DMS53 treated with DMSO at 0.1 percent for 48 hours (cell line): ENCODE data around the gene LY6G6D.

ENCODE experiments used
- DNase-seq: peaks from one replicate; lab custom pipeline; 2025; ENCODE audit not compliant: unreplicated experiment; lab: John Stamatoyannopoulos, UW

The LY6G6D gene

GRCh38 chr6:31715022-31715958 lies at the start of gene LY6G6D:
TSS of gene LY6G6D (plus strand) at chr6:31715348. CDS start at chr6:31715356, 8 bp downstream.
- no peak for DNase-seq

- peak; percentile 96 for DNase-seq
These were observed 49.4 kb upstream of the LY6G6D start, which contains the start of gene CSNK2B for GRCh38 chr6:31665501-31666336. TSS of gene CSNK2B (plus strand) at chr6:31666080. CDS start at chr6:31666832, 752 bp downstream.

- no peak for DNase-seq
These were observed 48.7 kb upstream of the LY6G6D start for GRCh38 chr6:31666337-31666965.

- DNase-seq, result no peak
These were observed 45.5 kb upstream of the LY6G6D start, which contains the start of gene LY6G5B for GRCh38 chr6:31669676-31670075. TSS of gene LY6G5B (plus strand) at chr6:31669976. CDS start at chr6:31670951, 975 bp downstream.

- DNase-seq, result no peak
These were observed 38.7 kb upstream of the LY6G6D start for GRCh38 chr6:31676322-31676903.

GRCh38 chr6:31676904-31677303 lies 38.2 kb upstream of the LY6G6D start:
- DNase-seq, result no peak

- DNase-seq, result no peak
These were observed 37.2 kb upstream of the LY6G6D start for GRCh38 chr6:31677955-31678354.

- peak; percentile 92 for DNase-seq
These were observed 34.7 kb upstream of the LY6G6D start, which contains the start of gene LY6G5C for GRCh38 chr6:31680226-31681134. TSS of gene LY6G5C (minus strand) at chr6:31681067. CDS start at chr6:31680373, 694 bp downstream.

GRCh38 chr6:31681135-31681671 lies 33.9 kb upstream of the LY6G6D start:
- DNase-seq, result peak; percentile 29

GRCh38 chr6:31683591-31683990 lies 31.6 kb upstream of the LY6G6D start:
- peak; percentile 8 for DNase-seq

- DNase-seq, result no peak
These were observed 28.7 kb upstream of the LY6G6D start for GRCh38 chr6:31686483-31686882.

- DNase-seq, result no peak
These were observed 27.8 kb upstream of the LY6G6D start for GRCh38 chr6:31687321-31687720.

GRCh38 chr6:31687860-31688693 lies 27.1 kb upstream of the LY6G6D start:
- no peak for DNase-seq

GRCh38 chr6:31689249-31690110 lies 25.7 kb upstream of the LY6G6D start:
- DNase-seq, result no peak

- DNase-seq, result no peak
These were observed 24.7 kb upstream of the LY6G6D start for GRCh38 chr6:31690231-31691077.

GRCh38 chr6:31691078-31691463 lies 24.1 kb upstream of the LY6G6D start:
- no peak for DNase-seq
